ENCODE measurements around the gene AKAP9.

Gene AKAP9

DNA sequence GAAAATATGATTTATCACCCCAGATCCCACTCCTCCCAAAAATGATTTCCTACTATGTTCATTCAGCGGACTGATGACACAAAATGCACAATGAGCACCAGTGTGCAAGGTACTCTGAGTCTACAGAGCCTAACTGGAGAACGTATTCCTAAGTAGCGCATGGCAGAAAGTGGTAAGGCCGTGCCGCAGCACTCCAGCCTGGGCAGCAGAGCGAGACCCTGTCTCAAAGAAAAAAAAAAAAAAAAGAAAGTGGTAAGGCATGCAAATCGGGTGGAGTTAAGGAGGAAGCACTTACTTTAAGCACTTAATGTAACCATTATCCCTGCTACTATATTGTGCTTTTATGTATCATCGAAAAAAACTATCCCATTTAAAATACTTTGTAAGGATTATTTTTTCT lies 168.2 kb downstream of the AKAP9 start:
- no peaks in the 10 kb centered on the region for H3K27me3 ChIP-seq
- no peak for TF ChIP-seq Cebpa-rat (IDR thresholded peaks at IDR 0.05)
- no peak overlapping the region for H3K4me3 ChIP-seq
- H3K36me3 ChIP-seq: peaks cover 76% of the 10 kb centered on the region
- no peak overlapping the region for H3K9ac ChIP-seq
- no peak overlapping the region for H3K27ac ChIP-seq
- peaks cover 5% of the 10 kb centered on the region for H3K4me1 ChIP-seq
- H4K20me1 ChIP-seq: no peaks in the 10 kb centered on the region
- no peak overlapping the region for H3K4me2 ChIP-seq
- H3K9me3 ChIP-seq: no peaks in the 10 kb centered on the region

DNA sequence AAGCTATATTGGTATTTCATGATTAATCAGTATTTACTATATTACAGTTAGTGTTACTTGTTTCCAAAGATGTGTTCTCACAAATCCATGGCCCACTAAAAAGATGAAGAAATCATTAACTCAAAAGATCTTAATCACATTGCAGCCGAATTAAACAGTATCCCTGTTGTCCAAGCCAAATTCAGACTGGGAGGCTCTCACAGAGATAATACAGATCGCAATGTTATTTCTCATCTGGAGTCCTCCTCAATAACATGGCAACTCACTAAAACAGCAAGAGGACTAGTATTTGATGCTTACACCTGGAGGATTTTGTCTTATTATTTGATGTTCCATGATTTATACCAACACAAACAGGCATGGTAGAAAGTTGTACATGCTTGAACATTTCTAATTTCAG lies 170.2 kb downstream of the AKAP9 start:
- H4K20me1 ChIP-seq: no peaks in the 10 kb centered on the region
- no peaks in the 10 kb centered on the region for H3K9me3 ChIP-seq
- H3K27me3 ChIP-seq: no peaks in the 10 kb centered on the region
- TF ChIP-seq Cebpa-rat (IDR thresholded peaks at IDR 0.05): no peak
- H3K4me3 ChIP-seq: no peak overlapping the region
- H3K36me3 ChIP-seq: peaks cover 74% of the 10 kb centered on the region
- H3K4me2 ChIP-seq: no peak overlapping the region
- peaks cover 5% of the 10 kb centered on the region for H3K4me1 ChIP-seq
- H3K9ac ChIP-seq: no peak overlapping the region
- H3K27ac ChIP-seq: no peak overlapping the region

- no peak overlapping the region for H3K4me2 ChIP-seq
- no peak overlapping the region for H3K9ac ChIP-seq
- no peak overlapping the region for H3K27ac ChIP-seq
- peaks cover 5% of the 10 kb centered on the region for H3K4me1 ChIP-seq
- no peaks in the 10 kb centered on the region; the same call in 1 of the 2 replicates for H4K20me1 ChIP-seq
- no peaks in the 10 kb centered on the region; the same call in 1 of the 2 replicates for H3K9me3 ChIP-seq
- TF ChIP-seq Cebpa-rat (IDR thresholded peaks at IDR 0.05): no peak
- no peak overlapping the region for H3K4me3 ChIP-seq
- H3K27me3 ChIP-seq: no peaks in the 10 kb centered on the region
- peaks cover 74% of the 10 kb centered on the region for H3K36me3 ChIP-seq
These were observed 175.2 kb downstream of the AKAP9 start for GRCh38 chr7:92115821-92116220.

DNA sequence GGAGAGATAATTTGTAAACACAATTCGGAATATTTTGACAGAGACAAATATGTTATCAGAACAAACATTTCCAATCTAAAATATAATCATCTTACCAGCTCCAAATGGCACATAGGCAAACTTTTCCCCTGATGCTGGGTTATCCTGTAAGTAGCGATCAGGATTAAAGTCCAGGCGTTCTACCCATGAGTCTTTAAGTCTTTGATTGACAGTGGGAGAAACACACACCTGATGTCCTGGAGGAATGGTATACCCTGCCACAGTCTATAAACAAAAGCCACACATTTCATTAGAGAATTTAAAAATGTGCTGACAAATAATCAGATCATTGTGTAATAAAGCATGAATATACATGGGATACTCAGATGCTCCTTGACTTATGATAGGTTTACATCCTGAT lies 176.3 kb downstream of the AKAP9 start:
- no peak overlapping the region for H3K4me3 ChIP-seq
- no peak overlapping the region for H3K4me2 ChIP-seq
- H3K27me3 ChIP-seq: no peaks in the 10 kb centered on the region
- H3K4me1 ChIP-seq: no peaks in the 10 kb centered on the region
- peaks cover 75% of the 10 kb centered on the region for H3K36me3 ChIP-seq
- H3K9me3 ChIP-seq: peaks cover 10% of the 10 kb centered on the region
- no peaks in the 10 kb centered on the region; the same call in 1 of the 2 replicates for H4K20me1 ChIP-seq
- H3K27ac ChIP-seq: no peak overlapping the region
- H3K9ac ChIP-seq: no peak overlapping the region
- TF ChIP-seq Cebpa-rat (IDR thresholded peaks at IDR 0.05): no peak

DNA sequence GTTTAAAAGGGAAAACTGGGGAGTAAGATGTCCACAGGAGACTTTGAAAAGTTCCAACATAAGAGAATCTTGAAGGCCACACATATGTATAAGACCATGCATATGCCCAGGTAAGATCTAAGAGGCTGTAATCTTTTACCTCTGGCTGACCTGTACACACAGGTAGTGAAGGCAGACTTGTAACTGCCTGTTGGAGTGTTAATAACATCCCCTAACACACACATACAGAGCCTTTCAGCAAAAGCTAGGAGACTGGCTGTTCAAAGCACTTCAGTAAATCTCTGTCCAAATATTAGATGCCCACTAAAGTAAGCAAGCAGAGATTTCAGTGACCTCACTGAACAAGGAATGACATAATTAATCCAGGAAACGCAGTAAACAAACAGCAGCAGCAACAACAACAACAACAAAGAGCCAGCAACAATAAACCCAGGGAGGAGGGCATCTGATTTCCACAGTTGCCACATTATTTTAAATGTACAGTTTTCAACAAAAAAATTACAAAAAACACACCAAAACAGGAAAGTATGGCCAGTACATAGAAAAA lies 178.6 kb downstream of the AKAP9 start:
- H3K4me3 ChIP-seq: no peak overlapping the region
- H3K27me3 ChIP-seq: no peaks in the 10 kb centered on the region
- H3K36me3 ChIP-seq: peaks cover 87% of the 10 kb centered on the region
- no peak overlapping the region for H3K9ac ChIP-seq
- no peaks in the 10 kb centered on the region for H3K4me1 ChIP-seq
- H3K27ac ChIP-seq: no peak overlapping the region
- peaks cover 10% of the 10 kb centered on the region for H3K9me3 ChIP-seq
- no peak overlapping the region for H3K4me2 ChIP-seq
- no peaks in the 10 kb centered on the region; the same call in 1 of the 2 replicates for H4K20me1 ChIP-seq
- no peak for TF ChIP-seq Cebpa-rat (IDR thresholded peaks at IDR 0.05)

GRCh38 chr7:92121681-92122080 lies 181.0 kb downstream of the AKAP9 start:
- no peaks in the 10 kb centered on the region for H3K27me3 ChIP-seq
- H3K9me3 ChIP-seq: peaks cover 10% of the 10 kb centered on the region
- H3K4me3 ChIP-seq: no peak overlapping the region
- no peak overlapping the region for H3K9ac ChIP-seq
- H3K4me1 ChIP-seq: no peaks in the 10 kb centered on the region
- TF ChIP-seq Cebpa-rat (IDR thresholded peaks at IDR 0.05): no peak
- H3K27ac ChIP-seq: no peak overlapping the region
- H3K36me3 ChIP-seq: peaks cover 89% of the 10 kb centered on the region
- no peak overlapping the region for H3K4me2 ChIP-seq
- H4K20me1 ChIP-seq: no peaks in the 10 kb centered on the region; the same call in 1 of the 2 replicates

DNA sequence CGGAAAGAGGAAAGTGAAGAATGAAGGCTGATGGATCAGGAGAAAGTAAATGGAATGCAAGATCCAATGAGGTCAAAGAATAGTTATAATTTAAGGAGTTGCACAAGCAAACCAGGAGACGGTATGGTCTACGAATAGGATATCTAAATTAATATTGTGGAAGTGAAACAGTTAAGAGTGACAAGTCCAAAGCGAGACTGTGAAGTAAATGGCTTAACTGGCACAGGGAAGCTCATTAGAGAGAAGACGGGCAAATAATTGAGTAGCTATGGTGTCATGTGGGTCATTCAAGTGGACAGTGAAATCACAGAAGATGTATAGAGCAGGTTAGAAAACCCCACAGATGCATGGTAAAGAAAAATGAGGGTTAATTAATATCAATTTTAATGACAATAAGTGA lies 190.4 kb downstream of the AKAP9 start:
- peaks cover 19% of the 10 kb centered on the region; the same call in 1 of the 2 replicates for H4K20me1 ChIP-seq
- H3K36me3 ChIP-seq: peaks cover 44% of the 10 kb centered on the region
- H3K4me2 ChIP-seq: no peak overlapping the region
- no peaks in the 10 kb centered on the region for H3K9me3 ChIP-seq
- H3K4me3 ChIP-seq: no peak overlapping the region
- peaks cover 26% of the 10 kb centered on the region for H3K4me1 ChIP-seq
- H3K9ac ChIP-seq: no peak overlapping the region
- TF ChIP-seq Cebpa-rat (IDR thresholded peaks at IDR 0.05): no peak
- no peaks in the 10 kb centered on the region for H3K27me3 ChIP-seq
- H3K27ac ChIP-seq: no peak overlapping the region

DNA sequence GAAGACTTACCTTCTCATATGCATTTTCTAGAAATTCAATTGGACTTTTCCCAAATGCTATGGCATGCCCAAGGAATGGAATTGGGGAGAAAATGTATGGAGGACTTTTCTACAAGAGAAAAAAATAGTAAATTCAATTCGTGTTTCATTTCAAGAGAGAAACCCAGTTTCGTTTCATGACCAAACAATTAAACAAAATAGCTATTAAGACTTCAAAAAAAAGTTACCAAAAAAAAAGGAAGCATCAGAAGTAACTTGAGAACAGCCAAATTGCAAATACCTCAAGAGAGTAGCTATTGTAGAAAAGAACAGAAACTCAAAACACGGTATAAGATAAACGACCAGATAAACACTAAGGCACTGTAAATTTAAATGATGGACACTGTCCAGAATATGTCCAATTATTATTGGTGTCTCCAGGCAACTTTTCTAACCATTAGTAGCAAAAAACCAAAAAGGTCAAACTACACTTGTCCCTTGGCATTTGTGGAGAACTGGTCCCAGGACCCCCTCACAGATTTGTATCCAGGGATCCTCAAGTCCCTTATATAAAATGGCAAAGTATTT lies 191.2 kb downstream of the AKAP9 start:
- Histone ChIP-seq H3K27me3 (no peaks in the 10 kb centered on the region), H3K9ac (no peak overlapping the region), H3K4me3 (no peak overlapping the region), H3K9me3 (no peaks in the 10 kb centered on the region), H4K20me1 (peaks cover 19% of the 10 kb centered on the region; the same call in 1 of the 2 replicates), H3K27ac (no peak overlapping the region), H3K36me3 (peaks cover 37% of the 10 kb centered on the region), H3K4me1 (peaks cover 26% of the 10 kb centered on the region), H3K4me2 (peak overlapping the region; percentile 83; the same call in 1 of the 2 replicates)
- TF ChIP-seq Cebpa-rat (IDR thresholded peaks at IDR 0.05): no peak

GRCh38 chr7:92133133-92133736 lies 192.6 kb downstream of the AKAP9 start:
- H3K36me3 ChIP-seq: peaks cover 25% of the 10 kb centered on the region
- TF ChIP-seq Cebpa-rat (IDR thresholded peaks at IDR 0.05): no peak
- H3K9me3 ChIP-seq: no peaks in the 10 kb centered on the region
- peak overlapping the region; percentile 91 for H3K27ac ChIP-seq
- H3K4me2 ChIP-seq: peak overlapping the region; percentile 83
- H3K4me1 ChIP-seq: peaks cover 26% of the 10 kb centered on the region
- no peaks in the 10 kb centered on the region for H3K27me3 ChIP-seq
- peak overlapping the region; percentile 87 for H3K9ac ChIP-seq
- H4K20me1 ChIP-seq: peaks cover 19% of the 10 kb centered on the region; the same call in 1 of the 2 replicates
- peak overlapping the region; percentile 89 for H3K4me3 ChIP-seq

- no peak for TF ChIP-seq Cebpa-rat (IDR thresholded peaks at IDR 0.05)
- Histone ChIP-seq H3K9me3 (no peaks in the 10 kb centered on the region), H3K4me1 (peaks cover 26% of the 10 kb centered on the region), H3K36me3 (peaks cover 19% of the 10 kb centered on the region), H3K27me3 (no peaks in the 10 kb centered on the region), H3K4me3 (peak overlapping the region; percentile 89), H4K20me1 (peaks cover 19% of the 10 kb centered on the region; the same call in 1 of the 2 replicates), H3K4me2 (peak overlapping the region; percentile 83), H3K9ac (peak overlapping the region; percentile 87), H3K27ac (peak overlapping the region; percentile 91)
These were observed 193.1 kb downstream of the AKAP9 start for GRCh38 chr7:92133737-92134270.

Data from BLaER1 (cell line).